K562 (cell line): ENCODE measurements around the gene RHOBTB3. TPM values are rescaled to one million over a fixed set of nuclear protein-coding genes. Genes with fewer than 3 reads are reported as not detected.

Experiments
- ATAC-seq: fragments of 200-7000 bp; cut with Tn5 transposase; 3 replicates; pipeline ENCODE4 v1.9.1; 2020; ENCODE audit warnings: moderate library complexity
- BruUV-seq: library from RNA; stranded (reverse); fragments of 400-500 nt; replicated peaks from 2 replicates; lab custom pipeline; 2021; lab: Mats Ljungman, UMichigan
- CTCF ChIA-PET: fragments of 300-600 bp; formaldehyde crosslinking; extraction: SDS; loops from one replicate; lab custom pipeline; 2021; ENCODE audit warnings: low intra/inter-chr PET ratio; lab: Yijun Ruan, JAX
- POLR2A ChIA-PET: fragments of 300-600, 350-650 bp; sonication (Branson Sonifier 250); formaldehyde crosslinking; extraction: SDS; loops from one replicate; lab custom pipeline; 2021; ENCODE audit warnings: antibody characterized with exemption, inconsistent platforms; lab: Yijun Ruan, JAX
- DNase-seq, 4 experiments: peaks; one replicate each; pipeline versions ENCODE4 v3.0.0 to v3.0.0-alpha.2; 2011 to 2018; ENCODE audit warnings: low spot score in 3 of 4, mixed read lengths in 3 of 4; ENCODE audit errors: extremely low read depth in 1 of 4
- FAIRE-seq: peaks from 2 replicates; lab custom pipeline; 2011; peaks lifted over from hg19 to GRCh38; lab: Jason Lieb, UNC
- H2AFZ ChIP-seq: 2 replicates; pipeline ENCODE4 v1.6.0; 2011; ENCODE audit warnings: low read depth, low read length, control low read depth, inconsistent platforms
- H3K27ac ChIP-seq: fragments of 200-600 bp; 3 replicates; pipeline ENCODE4 v1.8.0; 2011; ENCODE audit warnings: low read depth, mild to moderate bottlenecking, control low read depth, inconsistent platforms, low read length, moderate library complexity, mixed read lengths; ENCODE audit errors: extremely low read depth
- H3K27me3 ChIP-seq, 2 experiments: fragments of 300-600 bp in 1 of 2; 2 replicates in 1 of 2; 3 replicates in 1 of 2; pipeline versions ENCODE4 v1.6.0 to v1.8.0; 2011; ENCODE audit warnings: inconsistent platforms in 2 of 2, low read length in 2 of 2, mild to moderate bottlenecking in 1 of 2, mixed read lengths in 1 of 2, moderate library complexity in 1 of 2; ENCODE audit not compliant: control insufficient read depth in 2 of 2, insufficient read depth in 2 of 2
- H3K36me3 ChIP-seq: fragments of 300-600 bp; 3 replicates; pipeline ENCODE4 v1.8.0; 2011; ENCODE audit warnings: mild to moderate bottlenecking, low read length, inconsistent platforms; ENCODE audit not compliant: control insufficient read depth, insufficient read depth
- H3K4me1 ChIP-seq, 2 experiments: fragments of 200-600 bp in 1 of 2; replicated peaks in 1 of 2; 2 replicates in 1 of 2; 3 replicates in 1 of 2; pipeline versions ENCODE4 v1.5.1 to v1.8.0; 2011; ENCODE audit warnings: inconsistent platforms in 2 of 2, low read length in 2 of 2, mild to moderate bottlenecking in 1 of 2, mixed read lengths in 1 of 2, moderate library complexity in 1 of 2; ENCODE audit not compliant: control insufficient read depth in 2 of 2, insufficient read depth in 2 of 2
- H3K4me2 ChIP-seq: 2 replicates; pipeline ENCODE4 v1.6.1; 2011; ENCODE audit warnings: low read length, control low read depth, inconsistent platforms, mixed read lengths; ENCODE audit not compliant: insufficient read depth
- H3K4me3 ChIP-seq: fragments of 200-600 bp; sonication (generic), shearing (Covaris generic); 2 replicates; pipeline ENCODE4 v1.5.1; 2016; ENCODE audit warnings: control low read depth, inconsistent platforms
- H3K79me2 ChIP-seq: fragments of 200-600 bp; 3 replicates; pipeline ENCODE4 v1.8.0; 2011; ENCODE audit warnings: low read length, inconsistent platforms; ENCODE audit not compliant: control insufficient read depth, insufficient read depth
- H3K9ac ChIP-seq, 2 experiments: 2 replicates each; pipeline versions ENCODE4 v1.6.0 to v1.6.1; 2011; ENCODE audit warnings: low read depth in 2 of 2, low read length in 2 of 2, control low read depth in 1 of 2, inconsistent platforms in 1 of 2, mild to moderate bottlenecking in 1 of 2, mixed read lengths in 1 of 2; ENCODE audit not compliant: insufficient read depth in 1 of 2
- H3K9me1 ChIP-seq: one replicate; pipeline ENCODE4 v1.6.0; 2011; ENCODE audit warnings: inconsistent platforms, mild to moderate bottlenecking, low read length, moderate library complexity; ENCODE audit not compliant: control insufficient read depth, insufficient read depth
- H3K9me3 ChIP-seq: replicated peaks from 2 replicates; pipeline ENCODE4 v1.5.1; 2011; ENCODE audit warnings: low read depth, low read length, inconsistent platforms; ENCODE audit not compliant: control insufficient read depth, insufficient read depth
- H4K20me1 ChIP-seq: replicated peaks from 2 replicates; pipeline ENCODE4 v1.6.1; 2011; ENCODE audit warnings: low read length, inconsistent platforms, mixed read lengths; ENCODE audit not compliant: control insufficient read depth, insufficient read depth
- CCAR2 ChIP-seq: fragments of 200-400 bp; formaldehyde crosslinking; IDR thresholded peaks from 2 replicates; pipeline ENCODE4 v1.6.1; 2017; ENCODE audit warnings: mild to moderate bottlenecking, low read depth, low read length
- ELK3 ChIP-seq: fragments of 450-650 bp; formaldehyde crosslinking; IDR thresholded peaks from 2 replicates; pipeline ENCODE4 v1.4.0; 2020; ENCODE audit warnings: mild to moderate bottlenecking
- LCOR ChIP-seq: sonication (generic); formaldehyde crosslinking; IDR thresholded peaks from 2 replicates; pipeline ENCODE4 v1.8.0; 2022; ENCODE audit warnings: mild to moderate bottlenecking, missing genetic modification reagents
- MLX ChIP-seq, 2 experiments: fragments of 450-650 bp in 1 of 2; sonication (generic) in 1 of 2; formaldehyde crosslinking; conservative IDR thresholded peaks; 2 replicates each; pipeline versions ENCODE4 v1.4.0 to v1.8.1; 2020 to 2022; ENCODE audit warnings: mild to moderate bottlenecking in 1 of 2, missing genetic modification reagents in 1 of 2
- SIN3B ChIP-seq: fragments of 450-650 bp; IDR thresholded peaks from 2 replicates; pipeline ENCODE4 v1.6.1; 2017; ENCODE audit warnings: low read depth, mild to moderate bottlenecking, moderate library complexity
- ZNF398 ChIP-seq: fragments of 250-450 bp; sonication (Bioruptor Pico); IDR thresholded peaks from 2 replicates; pipeline ENCODE4 v1.8.0; 2021; ENCODE audit warnings: moderate library complexity, mild to moderate bottlenecking, inconsistent platforms
- ZNF57 ChIP-seq: fragments of 450-650 bp; formaldehyde crosslinking; IDR thresholded peaks from 2 replicates; pipeline ENCODE4 v1.4.0; 2020; ENCODE audit warnings: mild to moderate bottlenecking, moderate library complexity
- WGBS: fragments of 100-300 bp; shearing (Covaris generic); methylation state at CpG from one replicate; pipeline ENCODE4 v1.1.6; 2016; ENCODE audit warnings: low coverage, mixed read lengths; ENCODE audit not compliant: insufficient coverage; ENCODE audit errors: missing lambda C conversion rate; 5-methylcytosine and 5-hydroxymethylcytosine counted together
- in situ Hi-C: fragments of 300-500 bp; cut with MboI; formaldehyde crosslinking; loops from 4 replicates; pipeline ENCODE4 v1.15.0; 2018; ENCODE audit warnings: inconsistent platforms, mixed read lengths
- intact Hi-C: fragments of 100-400 bp; cut with micrococcal nuclease; formaldehyde crosslinking; loops from 2 replicates; pipeline ENCODE4 v1.14.2; 2022
- polyA plus RNA-seq, 8 experiments: library from polyadenylated mRNA; depleted of rRNA in 4 of 8; stranded (reverse) in 5 of 8; unstranded in 3 of 8; fragments of >200 nt; fragmentation: Nextera tagmentation in 2 of 8; fragmentation: Illumina TruSeq in 1 of 8; extraction: Ambion mirVana in 2 of 8; extraction: Trizol in 1 of 8; gene quantifications; 2 replicates each; pipeline versions ENCODE4 v1.2.1 to v1.2.3, GENCODE V29; 2011 to 2014; ENCODE audit warnings: inconsistent platforms in 1 of 8, missing spikeins in 1 of 8
- total RNA-seq, 7 experiments: library from RNA; depleted of rRNA in 6 of 7; stranded (reverse); fragments of >200 nt in 6 of 7; fragmentation: Illumina TruSeq in 2 of 7; extraction: Trizol in 2 of 7; gene quantifications; 2 replicates each; pipeline versions ENCODE4 v1.2.1 to v1.2.3, GENCODE V29; 2011 to 2021; ENCODE audit warnings: low replicate concordance in 1 of 7

RHOBTB3 gene
- total and polyA plus RNA-seq, 9 of the 15 experiments (the other 6 are each of a cell fraction or from before 2014, with no cell fraction given) = 39.7 to 143 (median 115) TPM

GRCh38 chr5:95791751-95792150 lies 60.6 kb downstream of the RHOBTB3 start:
- CTCF ChIA-PET = no interaction called here
- 77% methylated on average over 6 of the region's 6 CpGs for WGBS
- Histone ChIP-seq H4K20me1 (no peaks in the 10 kb centered on the region), H3K79me2 (no peaks in the 10 kb centered on the region; the same call in 2 of the 3 replicates), H3K9me3 (no peaks in the 10 kb centered on the region), H3K4me3 (no peak overlapping the region), H3K9ac (no peak overlapping the region), H3K36me3 (peaks cover 86% of the 10 kb centered on the region), H3K27ac (no peak overlapping the region), H3K4me2 (no peak overlapping the region), H3K4me1 (no peaks in the 10 kb centered on the region), H3K27me3 (no peaks in the 10 kb centered on the region), H3K9me1 (no peaks in the 10 kb centered on the region), H2AFZ (no peak overlapping the region)
- no TSS peak for BruUV-seq
- in situ Hi-C loops = no loop called here
- FAIRE-seq = no peak
- DNase-seq = no peak
- intact Hi-C loops = no loop called here
- no peak for ATAC-seq
- TF ChIP-seq ZNF57 (CRISPR knock-in tag) = no peak
- POLR2A ChIA-PET = interaction anchor here (0.9 to 1.5 kb wide), 3 partner anchors 9 to 437 kb away, joined by 3 to 7 read pairs (median 3); no protein-coding TSS in a partner anchor

- Histone ChIP-seq H3K9me3 (no peaks in the 10 kb centered on the region), H3K4me1 (no peaks in the 10 kb centered on the region), H3K4me3 (no peak overlapping the region), H3K79me2 (no peaks in the 10 kb centered on the region), H3K9me1 (no peaks in the 10 kb centered on the region), H3K27ac (no peak overlapping the region), H3K9ac (no peak overlapping the region), H3K36me3 (peaks cover 67% of the 10 kb centered on the region), H3K4me2 (no peak overlapping the region), H4K20me1 (no peaks in the 10 kb centered on the region), H2AFZ (no peak overlapping the region), H3K27me3 (no peaks in the 10 kb centered on the region)
- TF ChIP-seq LCOR (CRISPR knock-in tag) = no peak
- TF ChIP-seq SIN3B = no peak
- no peak for TF ChIP-seq ELK3 (CRISPR knock-in tag)
- TF ChIP-seq ZNF398 = no peak
- TF ChIP-seq MLX (CRISPR knock-in tag; conservative IDR thresholded peaks at IDR 0.05) = no peak
- no peak for TF ChIP-seq CCAR2
- in situ Hi-C loops = no loop called here
- DNase-seq (no peak), ATAC-seq (no peak), FAIRE-seq (no peak)
- no TSS peak for BruUV-seq
- intact Hi-C loops = no loop called here
- 75% methylated on average over 3 of the region's 3 CpGs for WGBS
- POLR2A ChIA-PET = no interaction called here
- CTCF ChIA-PET = no interaction called here
Measured at GRCh38 chr5:95794070-95794516, 63.0 kb downstream of the RHOBTB3 start.
